HCT116 (cell line): ENCODE results near the gene PHACTR1.

Experiments
- ATF3 ChIP-seq: IDR thresholded peaks from 2 replicates; pipeline ENCODE4 v1.6.1; 2012
- CTCF ChIP-seq, 3 experiments: fragments of 200-600 bp in 1 of 3; sonication (generic) in 1 of 3; IDR thresholded peaks in 2 of 3; conservative IDR thresholded peaks in 1 of 3; 2 replicates each; pipeline ENCODE4 v1.5.1; 2012 to 2017; ENCODE audit warnings: low read depth in 2 of 3, low read length in 2 of 3, antibody characterized with exemption in 1 of 3, borderline replicate concordance in 1 of 3, control low read depth in 1 of 3, mild to moderate bottlenecking in 1 of 3, mixed read lengths in 1 of 3, mixed run types in 1 of 3, moderate library complexity in 1 of 3; ENCODE audit not compliant: insufficient read depth in 1 of 3
- FOSL1 ChIP-seq: IDR thresholded peaks from 2 replicates; pipeline ENCODE4 v1.6.1; 2012; ENCODE audit warnings: low read depth

GRCh38 chr6:13163161-13163944 lies 446.8 kb downstream of the PHACTR1 start:
- TF ChIP-seq ATF3 (no peak), CTCF (IDR thresholded peaks at IDR 0.05 in 2 of 3, conservative IDR thresholded peaks at IDR 0.05 in 1 of 3; ENCODE audit: borderline replicate concordance in 1 of 3, insufficient read depth in 1 of 3, low read depth in 2 of 3, low read length in 2 of 3) (no peak), FOSL1 (no peak)
